Esophagus muscularis mucosa (tissue), 4 donors: ENCODE data around the gene SLC25A43. TPM values are rescaled to one million over a fixed set of nuclear protein-coding genes. Genes with fewer than 3 reads are reported as not detected.
A peak's percentile ranks its signal among the peaks of the same experiment; 100 is the strongest.

Source experiments
- DNase-seq: peaks from one replicate; pipeline ENCODE4 v3.0.0-alpha.2; 2017; ENCODE audit errors: extremely low spot score
- H3K27ac ChIP-seq, 4 donors: fragments of 200-600 bp; sonication (generic); replicated peaks in 1 of 4; 1 replicate in 3 of 4; 2 replicates in 1 of 4; pipeline ENCODE4 v1.5.1; 2016 to 2019; ENCODE audit warnings: mild to moderate bottlenecking in 1 of 4
- H3K27me3 ChIP-seq, 4 donors: fragments of 200-600 bp; sonication (generic); one replicate each; pipeline versions ENCODE4 v1.5.1 to v1.6.0; 2016 to 2019
- H3K36me3 ChIP-seq, 4 donors: fragments of 200-600 bp; sonication (generic); one replicate each; pipeline ENCODE4 v1.5.1; 2016 to 2019
- H3K4me1 ChIP-seq, 4 donors: fragments of 200-600 bp; sonication (generic); one replicate each; pipeline ENCODE4 v1.5.1; 2016 to 2019
- H3K4me3 ChIP-seq, 4 donors: fragments of 200-600 bp; sonication (generic); 1 replicate in 2 of 4; 2 replicates in 2 of 4; pipeline ENCODE4 v1.5.1; 2016 to 2019; ENCODE audit warnings: mild to moderate bottlenecking in 4 of 4, moderate library complexity in 1 of 4
- H3K9me3 ChIP-seq, 4 donors: fragments of 200-600 bp; sonication (generic); 1 replicate in 3 of 4; 2 replicates in 1 of 4; pipeline ENCODE4 v1.5.1; 2016 to 2019
- EP300 ChIP-seq: sonication (generic); formaldehyde crosslinking; IDR thresholded peaks from one replicate; pipeline ENCODE4 v1.6.1; 2017; ENCODE audit warnings: antibody characterized with exemption
- POLR2A ChIP-seq: fragments of 450-650 bp; IDR thresholded peaks from one replicate; pipeline ENCODE4 v1.6.1; 2017; ENCODE audit warnings: antibody characterized with exemption, moderate library complexity, mild to moderate bottlenecking, low read depth
- POLR2AphosphoS5 ChIP-seq, 2 donors: sonication (generic); formaldehyde crosslinking; IDR thresholded peaks; one replicate each; pipeline ENCODE4 v1.6.1; 2017; ENCODE audit warnings: antibody characterized with exemption in 2 of 2
- WGBS: methylation state at CpG from one replicate; pipeline ENCODE4 v1.1.5; 2018; 5-methylcytosine and 5-hydroxymethylcytosine counted together
- intact Hi-C: fragments of 100-400 bp; cut with DNase I; formaldehyde crosslinking; loops from one replicate; pipeline ENCODE4 v1.15.1; 2023
- total RNA-seq, 4 donors: library from RNA; depleted of rRNA; stranded (reverse); fragments of >200 nt; gene quantifications; one replicate each; pipeline versions ENCODE4 v1.1.0 to v1.2.1, GENCODE V29; 2016
- TF ChIP-seq, protein P1 (sequence below), 3 experiments: fragments of 200-600 bp in 2 of 3; fragments of 450-650 bp in 1 of 3; sonication (generic) in 2 of 3; IDR thresholded peaks; one replicate each; pipeline ENCODE4 v1.5.1; 2017 to 2019; ENCODE audit warnings: antibody characterized with exemption in 3 of 3, mild to moderate bottlenecking in 2 of 3, moderate library complexity in 1 of 3

SLC25A43 gene
- total RNA-seq, 4 donors from 2014 or later, result 6.6 to 15.4 (median 13.0) TPM

- Histone ChIP-seq H3K4me3 (no peak overlapping the region), H3K36me3 (no peaks in the 10 kb centered on the region), H3K27me3 (no peaks in the 10 kb centered on the region), H3K4me1 (no peaks in the 10 kb centered on the region), H3K27ac (no peak overlapping the region), H3K9me3 (no peaks in the 10 kb centered on the region)
- no peak for DNase-seq
- no peak for TF ChIP-seq POLR2AphosphoS5 (IDR thresholded peaks at IDR 0.05)
- TF ChIP-seq POLR2A, result no peak
- TF ChIP-seq, protein P1, sequence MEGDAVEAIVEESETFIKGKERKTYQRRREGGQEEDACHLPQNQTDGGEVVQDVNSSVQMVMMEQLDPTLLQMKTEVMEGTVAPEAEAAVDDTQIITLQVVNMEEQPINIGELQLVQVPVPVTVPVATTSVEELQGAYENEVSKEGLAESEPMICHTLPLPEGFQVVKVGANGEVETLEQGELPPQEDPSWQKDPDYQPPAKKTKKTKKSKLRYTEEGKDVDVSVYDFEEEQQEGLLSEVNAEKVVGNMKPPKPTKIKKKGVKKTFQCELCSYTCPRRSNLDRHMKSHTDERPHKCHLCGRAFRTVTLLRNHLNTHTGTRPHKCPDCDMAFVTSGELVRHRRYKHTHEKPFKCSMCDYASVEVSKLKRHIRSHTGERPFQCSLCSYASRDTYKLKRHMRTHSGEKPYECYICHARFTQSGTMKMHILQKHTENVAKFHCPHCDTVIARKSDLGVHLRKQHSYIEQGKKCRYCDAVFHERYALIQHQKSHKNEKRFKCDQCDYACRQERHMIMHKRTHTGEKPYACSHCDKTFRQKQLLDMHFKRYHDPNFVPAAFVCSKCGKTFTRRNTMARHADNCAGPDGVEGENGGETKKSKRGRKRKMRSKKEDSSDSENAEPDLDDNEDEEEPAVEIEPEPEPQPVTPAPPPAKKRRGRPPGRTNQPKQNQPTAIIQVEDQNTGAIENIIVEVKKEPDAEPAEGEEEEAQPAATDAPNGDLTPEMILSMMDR (IDR thresholded peaks at IDR 0.05), result no peak
- no peak for TF ChIP-seq EP300
- intact Hi-C loops, result no loop called here
- WGBS, result 27% methylated on average over 1 of the region's 1 CpG
Observed at GRCh38 chrX:119497185-119497584, 98.0 kb downstream of the SLC25A43 start.

- no peaks in the 10 kb centered on the region for H3K36me3 ChIP-seq
- H3K27me3 ChIP-seq, result no peaks in the 10 kb centered on the region
- intact Hi-C loops, result no loop called here
- DNase-seq, result no peak
- TF ChIP-seq, protein P1 (IDR thresholded peaks at IDR 0.05), result no peak
- no peak for TF ChIP-seq POLR2A
- TF ChIP-seq EP300, result no peak
- no peak for TF ChIP-seq POLR2AphosphoS5 (IDR thresholded peaks at IDR 0.05)
- H3K9me3 ChIP-seq, result no peaks in the 10 kb centered on the region
- peaks cover 0 to 12% (median 8%) of the 10 kb centered on the region in 4 donors for H3K4me1 ChIP-seq
- H3K27ac ChIP-seq, result no peak overlapping the region
- no peak overlapping the region for H3K4me3 ChIP-seq
- 80% methylated on average over 13 of the region's 13 CpGs for WGBS
Observed at GRCh38 chrX:119500061-119500800, 101.1 kb downstream of the SLC25A43 start.

- no peaks in the 10 kb centered on the region for H3K9me3 ChIP-seq
- H3K27ac ChIP-seq, result no peak overlapping the region
- H3K4me1 ChIP-seq, result peaks cover 0 to 12% (median 8%) of the 10 kb centered on the region in 4 donors
- no peaks in the 10 kb centered on the region for H3K36me3 ChIP-seq
- no peak overlapping the region for H3K4me3 ChIP-seq
- intact Hi-C loops, result no loop called here
- no peak for DNase-seq
- WGBS, result 86% methylated on average over 7 of the region's 7 CpGs
- no peaks in the 10 kb centered on the region for H3K27me3 ChIP-seq
- TF ChIP-seq POLR2AphosphoS5 (IDR thresholded peaks at IDR 0.05) (no peak), EP300 (no peak), POLR2A (no peak)
- TF ChIP-seq, protein P1 (IDR thresholded peaks at IDR 0.05), result no peak
Observed at GRCh38 chrX:119501511-119502148, 102.5 kb downstream of the SLC25A43 start.

DNA sequence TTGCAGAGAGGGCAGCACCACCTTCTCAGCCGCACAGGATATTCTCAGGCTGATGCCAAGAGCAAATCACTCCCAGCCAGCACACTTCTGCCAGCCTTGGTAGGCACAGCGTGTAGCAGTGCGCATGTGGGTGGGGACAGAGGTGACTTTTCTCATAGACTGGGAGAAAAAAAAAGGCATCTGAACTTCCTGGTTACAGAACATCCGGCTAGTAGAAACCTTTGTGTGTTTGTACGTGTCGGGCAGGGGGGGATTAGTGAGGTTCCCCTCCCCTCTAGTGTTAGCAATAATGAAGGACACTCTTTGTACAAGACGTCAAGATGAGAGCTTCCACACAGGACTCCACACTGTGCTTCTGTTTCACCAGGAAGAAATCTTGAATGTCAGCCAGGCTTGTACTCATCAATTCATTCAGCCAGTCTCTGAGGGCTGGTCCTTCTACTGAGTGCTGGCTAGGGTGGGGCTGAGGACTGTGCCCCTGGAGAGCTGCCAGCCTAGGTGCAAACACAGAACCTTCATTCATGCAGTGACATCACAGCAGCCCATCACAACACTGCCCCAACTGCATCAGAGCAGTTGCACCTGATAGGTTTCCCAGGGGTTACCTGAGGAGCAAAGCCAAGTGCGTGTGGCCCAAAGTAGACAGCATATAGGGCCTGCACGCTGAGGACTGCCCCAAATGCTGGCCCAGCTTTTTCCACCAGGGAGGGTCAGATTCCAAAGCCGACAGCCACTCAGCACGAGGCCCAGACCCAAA lies 103.8 kb downstream of the SLC25A43 start:
- DNase-seq, result no peak
- Histone ChIP-seq H3K9me3 (no peaks in the 10 kb centered on the region), H3K27me3 (no peaks in the 10 kb centered on the region), H3K4me1 (peaks cover 0 to 12% (median 8%) of the 10 kb centered on the region in 4 donors), H3K4me3 (no peak overlapping the region), H3K36me3 (no peaks in the 10 kb centered on the region), H3K27ac (peak overlapping the region in 1 of 4 donors; percentile 15)
- intact Hi-C loops, result no loop called here
- TF ChIP-seq POLR2A (no peak), EP300 (no peak)
- 59% methylated on average over 7 of the region's 11 CpGs for WGBS

DNA sequence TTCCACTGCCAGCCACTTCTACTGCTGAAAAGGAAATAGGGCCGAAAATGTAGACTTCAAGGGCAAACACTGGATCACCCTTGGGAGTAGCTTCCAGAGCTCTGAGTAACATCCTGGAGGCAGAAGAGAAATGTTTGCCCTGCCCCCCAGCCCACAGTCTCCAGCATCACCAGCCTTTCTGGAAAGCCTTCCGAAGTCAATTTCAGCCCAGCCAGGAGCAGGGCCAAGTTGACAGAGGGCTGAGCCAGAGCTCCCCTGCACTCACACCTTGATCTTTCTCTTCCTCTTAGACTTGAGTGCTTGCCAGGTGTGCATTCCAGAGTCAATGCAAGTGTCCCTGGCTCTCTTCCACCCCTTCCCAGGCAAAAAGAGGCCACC lies 104.3 kb downstream of the SLC25A43 start:
- Histone ChIP-seq H3K27me3 (no peaks in the 10 kb centered on the region), H3K27ac (peak overlapping the region in 2 of 4 donors; percentile 15 to 48), H3K36me3 (no peaks in the 10 kb centered on the region), H3K4me3 (no peak overlapping the region), H3K9me3 (no peaks in the 10 kb centered on the region), H3K4me1 (peaks cover 0 to 12% (median 8%) of the 10 kb centered on the region in 4 donors)
- 100% methylated on average over 1 of the region's 2 CpGs for WGBS
- TF ChIP-seq EP300 (no peak), POLR2AphosphoS5 (IDR thresholded peaks at IDR 0.05) (no peak), POLR2A (no peak)
- TF ChIP-seq, protein P1 (IDR thresholded peaks at IDR 0.05), result no peak
- no peak for DNase-seq
- intact Hi-C loops, result no loop called here
